B cell (primary cell): Measurements from ENCODE around the gene WBP1L.
A peak's percentile ranks its signal among the peaks of the same experiment; 100 is the strongest.

Source experiments
- CTCF ChIP-seq: fragments of 200-600 bp; IDR thresholded peaks from one replicate; pipeline ENCODE4 v1.8.0; 2022; ENCODE audit warnings: antibody characterized with exemption, mild to moderate bottlenecking
- EZH2 ChIP-seq: IDR thresholded peaks from 2 replicates; pipeline ENCODE4 v1.6.1; 2012; ENCODE audit warnings: borderline replicate concordance, low read depth, mild to moderate bottlenecking, moderate library complexity, low read length; ENCODE audit not compliant: insufficient read depth, poor library complexity, severe bottlenecking

GRCh38 chr10:102714621-102715455, 28.9 kb upstream of the WBP1L start, which contains the start of gene SFXN2:
- TF ChIP-seq CTCF (peak; percentile 20), EZH2 (no peak)
